Activated CD8-positive, alpha-beta T cell treated with anti-CD3 and anti-CD28 coated beads for 36 hours (primary cell): ENCODE results near the gene NME9. TPM values are rescaled to one million over a fixed set of nuclear protein-coding genes. Genes with fewer than 3 reads are reported as not detected.

Source experiments
- ATAC-seq: fragments of 200-7000 bp; cut with Tn5 transposase; one replicate; pipeline ENCODE4 v1.10.0; 2021; ENCODE audit warnings: mild to moderate bottlenecking, moderate library complexity
- CTCF ChIA-PET: fragments of 350-600 bp; sonication (Branson Sonifier 250); formaldehyde crosslinking; loops from one replicate; lab custom pipeline; 2021; ENCODE audit warnings: antibody characterized with exemption; lab: Charles Lee
- POLR2A ChIA-PET: fragments of 350-600 bp; sonication (Branson Sonifier 250); formaldehyde crosslinking; loops from one replicate; lab custom pipeline; 2021; ENCODE audit warnings: antibody characterized with exemption; lab: Charles Lee
- DNase-seq: peaks from one replicate; pipeline ENCODE4 v3.0.0-alpha.2; 2020
- H3K27ac Mint-ChIP-seq: one replicate; pipeline ENCODE4 v1.8.0; 2021; ENCODE audit warnings: mild to moderate bottlenecking, mixed read lengths
- H3K27me3 Mint-ChIP-seq: one replicate; pipeline ENCODE4 v1.8.0; 2021; ENCODE audit warnings: mixed read lengths
- H3K36me3 Mint-ChIP-seq: one replicate; pipeline ENCODE4 v1.8.0; 2021; ENCODE audit warnings: low read depth, mixed read lengths
- H3K4me1 Mint-ChIP-seq: one replicate; pipeline ENCODE4 v1.8.0; 2021; ENCODE audit warnings: low read depth, mixed read lengths
- H3K4me3 Mint-ChIP-seq: one replicate; pipeline ENCODE4 v1.8.0; 2021; ENCODE audit warnings: mild to moderate bottlenecking, moderate library complexity, mixed read lengths
- H3K9me3 Mint-ChIP-seq: one replicate; pipeline ENCODE4 v1.8.0; 2021; ENCODE audit warnings: mixed read lengths
- intact Hi-C: fragments of 100-400 bp; cut with micrococcal nuclease; formaldehyde crosslinking; loops from one replicate; pipeline ENCODE4 v1.10.0; 2022
- total RNA-seq, 2 experiments: library from RNA; stranded (reverse); gene quantifications; one replicate each; pipeline ENCODE4 v1.2.3, GENCODE V29; 2021
- TF ChIP-seq, protein P1 (sequence below): fragments of 200-600 bp; IDR thresholded peaks from one replicate; pipeline ENCODE4 v1.8.0; 2022; ENCODE audit warnings: antibody characterized with exemption, mild to moderate bottlenecking

NME9 gene
- total RNA-seq, 2 experiments from 2014 or later, result 0.45 TPM; not detected in 1

DNA sequence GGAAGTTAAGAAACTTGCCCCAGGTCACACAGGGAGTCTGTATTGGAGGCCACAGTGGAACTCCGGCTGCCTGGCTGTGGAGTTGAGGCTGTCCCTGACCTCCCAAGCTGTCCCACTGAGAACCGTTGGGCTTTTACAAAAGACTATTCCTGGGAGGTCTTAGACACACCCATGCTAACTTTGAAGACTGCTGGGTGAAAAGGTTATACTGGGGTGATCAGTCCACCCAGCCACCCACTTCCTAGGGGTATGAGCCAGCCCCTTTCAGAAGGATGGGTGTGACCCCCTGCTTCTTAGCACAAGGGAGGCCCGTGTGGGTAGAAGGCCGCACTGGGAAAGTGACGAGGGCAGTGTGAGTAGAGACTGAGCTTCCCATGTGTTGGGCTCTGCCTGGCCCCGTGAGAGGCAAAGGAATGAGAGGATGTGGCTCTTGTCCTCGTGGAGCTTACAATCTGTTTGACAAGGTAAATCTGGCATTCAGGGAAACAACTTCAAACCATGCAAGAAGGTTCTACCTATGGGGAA is 37.7 kb upstream of the NME9 start:
- H3K36me3 Mint-ChIP-seq, result no peaks in the 10 kb centered on the region
- POLR2A ChIA-PET, result no interaction called here
- CTCF ChIA-PET, result no interaction called here
- peaks cover 4% of the 10 kb centered on the region for H3K27me3 Mint-ChIP-seq
- ATAC-seq (no peak), DNase-seq (no peak)
- no peak overlapping the region for H3K27ac Mint-ChIP-seq
- intact Hi-C loops, result no loop called here
- peaks cover 12% of the 10 kb centered on the region for H3K4me1 Mint-ChIP-seq
- TF ChIP-seq, protein P1, sequence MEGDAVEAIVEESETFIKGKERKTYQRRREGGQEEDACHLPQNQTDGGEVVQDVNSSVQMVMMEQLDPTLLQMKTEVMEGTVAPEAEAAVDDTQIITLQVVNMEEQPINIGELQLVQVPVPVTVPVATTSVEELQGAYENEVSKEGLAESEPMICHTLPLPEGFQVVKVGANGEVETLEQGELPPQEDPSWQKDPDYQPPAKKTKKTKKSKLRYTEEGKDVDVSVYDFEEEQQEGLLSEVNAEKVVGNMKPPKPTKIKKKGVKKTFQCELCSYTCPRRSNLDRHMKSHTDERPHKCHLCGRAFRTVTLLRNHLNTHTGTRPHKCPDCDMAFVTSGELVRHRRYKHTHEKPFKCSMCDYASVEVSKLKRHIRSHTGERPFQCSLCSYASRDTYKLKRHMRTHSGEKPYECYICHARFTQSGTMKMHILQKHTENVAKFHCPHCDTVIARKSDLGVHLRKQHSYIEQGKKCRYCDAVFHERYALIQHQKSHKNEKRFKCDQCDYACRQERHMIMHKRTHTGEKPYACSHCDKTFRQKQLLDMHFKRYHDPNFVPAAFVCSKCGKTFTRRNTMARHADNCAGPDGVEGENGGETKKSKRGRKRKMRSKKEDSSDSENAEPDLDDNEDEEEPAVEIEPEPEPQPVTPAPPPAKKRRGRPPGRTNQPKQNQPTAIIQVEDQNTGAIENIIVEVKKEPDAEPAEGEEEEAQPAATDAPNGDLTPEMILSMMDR, result no peak
- no peak overlapping the region for H3K4me3 Mint-ChIP-seq
- H3K9me3 Mint-ChIP-seq, result peaks cover 3% of the 10 kb centered on the region

DNA sequence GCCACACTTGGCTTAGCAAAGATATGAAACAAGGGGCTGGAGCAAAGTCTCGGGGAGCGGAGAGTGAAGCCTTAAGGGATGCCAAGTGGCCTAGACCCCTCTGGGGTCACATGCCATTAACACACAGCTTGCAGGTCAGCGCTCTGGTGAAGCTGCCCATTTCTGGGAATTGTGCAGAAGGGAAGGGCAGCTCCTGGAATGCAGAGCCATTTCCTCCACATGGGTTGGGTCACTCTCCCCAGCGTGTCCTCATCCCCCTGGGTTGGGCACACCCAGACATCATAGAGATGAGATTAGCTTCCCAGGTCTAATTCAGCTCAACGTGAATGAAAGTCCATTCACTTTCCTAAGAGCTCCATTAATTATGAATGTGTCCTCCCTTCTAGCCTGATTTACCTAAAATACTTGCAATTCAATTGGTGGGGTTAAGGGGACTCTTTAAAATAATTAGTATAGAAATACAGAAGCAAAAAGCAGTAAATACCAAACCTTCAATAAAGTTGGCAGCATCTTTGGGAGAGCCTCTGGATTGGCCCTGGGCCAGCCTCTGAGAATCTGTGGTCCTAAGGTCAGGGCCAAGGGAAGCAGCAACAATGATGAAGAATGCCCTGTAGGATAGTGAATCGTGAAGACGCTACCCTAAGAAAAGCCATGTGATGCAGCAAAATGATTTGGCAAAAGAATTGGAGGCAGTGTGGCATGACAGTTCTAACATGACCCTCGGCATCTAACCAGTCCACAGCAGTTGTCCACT is 36.5 kb upstream of the NME9 start:
- CTCF ChIA-PET, result no interaction called here

DNA sequence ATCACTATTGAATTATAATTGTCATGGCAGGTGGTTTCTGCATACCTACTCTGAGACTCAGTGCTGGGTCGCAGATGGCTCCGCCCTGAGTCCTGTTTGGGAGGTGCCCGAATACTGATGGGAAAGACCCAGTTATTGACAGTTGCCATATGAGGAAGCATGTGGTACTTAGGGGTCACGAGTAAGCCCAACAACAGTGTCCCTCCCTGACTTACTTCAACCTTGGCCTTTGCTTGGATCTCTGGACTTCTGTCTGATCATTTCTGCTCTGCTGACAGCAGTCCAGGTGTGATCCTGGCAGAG is 35.6 kb upstream of the NME9 start:
- DNase-seq (no peak), ATAC-seq (no peak)
- H3K4me3 Mint-ChIP-seq, result no peak overlapping the region
- intact Hi-C loops, result no loop called here
- no peaks in the 10 kb centered on the region for H3K27me3 Mint-ChIP-seq
- H3K9me3 Mint-ChIP-seq, result no peaks in the 10 kb centered on the region
- no peaks in the 10 kb centered on the region for H3K4me1 Mint-ChIP-seq
- H3K36me3 Mint-ChIP-seq, result no peaks in the 10 kb centered on the region
- TF ChIP-seq, protein P1, result no peak
- no peak overlapping the region for H3K27ac Mint-ChIP-seq
- ChIA-PET POLR2A (no interaction called here), CTCF (no interaction called here)

More for the DNA sequence above, 36.5 kb upstream of the NME9 start:
- Mint-ChIP-seq H3K4me3 (no peak overlapping the region), H3K27me3 (peaks cover 4% of the 10 kb centered on the region), H3K4me1 (peaks cover 5% of the 10 kb centered on the region), H3K9me3 (peaks cover 3% of the 10 kb centered on the region), H3K36me3 (no peaks in the 10 kb centered on the region), H3K27ac (no peak overlapping the region)
- TF ChIP-seq, protein P1, result no peak
- intact Hi-C loops, result no loop called here
- POLR2A ChIA-PET, result interaction anchor here (0.9 kb wide), 1 partner anchor 34 kb away, joined by 3 read pairs; no protein-coding TSS in a partner anchor
- ATAC-seq, result no peak
- no peak for DNase-seq

DNA sequence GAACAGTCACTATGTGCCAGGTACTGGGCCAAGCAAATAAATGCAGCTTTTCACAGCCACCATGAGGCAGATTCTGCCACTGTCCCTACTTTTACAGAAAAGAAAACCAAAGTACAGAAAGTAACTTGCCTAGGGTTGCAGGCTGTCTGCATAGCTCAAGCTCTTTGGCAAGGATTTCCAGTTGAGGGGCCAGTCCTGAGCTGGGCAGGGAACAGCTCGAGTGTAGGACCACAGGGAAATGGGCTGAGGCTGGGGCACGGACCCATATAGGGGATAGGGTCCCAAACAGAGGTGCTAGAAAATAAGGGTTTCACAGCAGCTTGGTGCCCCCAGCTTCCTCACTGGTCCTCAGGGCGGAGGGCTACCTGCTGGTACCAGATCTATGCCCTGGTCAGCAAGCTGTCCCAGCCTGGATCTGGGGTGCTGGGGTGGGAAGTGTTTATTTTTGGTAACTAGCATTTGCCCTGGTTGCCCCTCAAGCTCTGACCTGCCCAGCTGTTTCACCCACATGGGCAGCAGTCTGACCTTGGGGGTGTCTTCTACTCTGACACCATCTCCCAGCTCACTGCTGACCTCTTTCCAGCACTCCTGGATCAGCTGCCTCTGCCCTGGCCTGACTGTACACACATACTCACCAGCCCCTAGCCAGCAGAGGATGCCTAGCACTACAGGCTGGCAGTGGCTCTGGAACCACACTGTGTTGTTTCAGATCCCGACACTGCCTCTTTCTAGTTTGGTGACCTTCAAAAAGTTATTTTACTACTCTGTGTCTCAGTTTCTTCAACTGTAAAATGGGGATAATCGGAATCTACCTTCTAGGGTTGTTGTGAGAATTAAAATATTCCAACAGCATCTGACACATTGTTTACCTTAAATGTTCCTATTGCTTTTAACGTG is 35.0 kb upstream of the NME9 start:
- TF ChIP-seq, protein P1, result no peak
- Mint-ChIP-seq H3K27ac (no peak overlapping the region), H3K9me3 (no peaks in the 10 kb centered on the region), H3K27me3 (no peaks in the 10 kb centered on the region), H3K4me3 (no peak overlapping the region), H3K4me1 (no peaks in the 10 kb centered on the region), H3K36me3 (no peaks in the 10 kb centered on the region)
- ChIA-PET CTCF (interaction anchor here (1.3 kb wide), 1 partner anchor 14 kb away, joined by 3 read pairs; no protein-coding TSS in a partner anchor), POLR2A (interaction anchor here (1.1 kb wide), 1 partner anchor 177 kb away, joined by 4 read pairs; the partner anchor contains the start of gene ARMC8)
- intact Hi-C loops, result no loop called here
- DNase-seq (no peak), ATAC-seq (no peak)
